Smooth muscle cell (in vitro differentiated cells): Measurements from ENCODE around the gene SLC26A2. TPM values are rescaled to one million over a fixed set of nuclear protein-coding genes. Genes with fewer than 3 reads are reported as not detected.

Source experiments
- DNase-seq: peaks from one replicate; lab custom pipeline; 2025; ENCODE audit not compliant: unreplicated experiment; lab: John Stamatoyannopoulos, UW
- H2AFZ ChIP-seq: fragments of 200-600 bp; sonication (generic); 2 replicates; pipeline ENCODE4 v1.6.0; 2016; ENCODE audit warnings: antibody characterized with exemption, low read depth, mild to moderate bottlenecking
- H3F3A ChIP-seq: fragments of 200-600 bp; sonication (generic); 2 replicates; pipeline ENCODE4 v1.6.0; 2017; ENCODE audit warnings: antibody characterized with exemption, low read depth
- H3K27ac ChIP-seq: fragments of 200-600 bp; sonication (generic); 2 replicates; pipeline ENCODE4 v1.5.1; 2016; ENCODE audit warnings: low read depth, mild to moderate bottlenecking
- H3K27me3 ChIP-seq: fragments of 200-600 bp; sonication (generic); 2 replicates; pipeline ENCODE4 v1.6.1; 2016; ENCODE audit warnings: low read depth, mild to moderate bottlenecking
- H3K36me3 ChIP-seq: fragments of 200-600 bp; sonication (generic); 2 replicates; pipeline ENCODE4 v1.5.1; 2016; ENCODE audit warnings: low read depth
- H3K4me1 ChIP-seq: fragments of 200-600 bp; sonication (generic); 2 replicates; pipeline ENCODE4 v1.5.1; 2016; ENCODE audit warnings: low read depth
- H3K4me2 ChIP-seq: fragments of 200-600 bp; sonication (generic); 2 replicates; pipeline ENCODE4 v1.6.0; 2016; ENCODE audit warnings: mild to moderate bottlenecking
- H3K4me3 ChIP-seq: fragments of 200-600 bp; sonication (generic); 2 replicates; pipeline ENCODE4 v1.5.1; 2016; ENCODE audit warnings: mild to moderate bottlenecking
- H3K79me2 ChIP-seq: fragments of 200-600 bp; sonication (generic); 2 replicates; pipeline ENCODE4 v1.6.0; 2016; ENCODE audit warnings: low read depth, mild to moderate bottlenecking
- H3K9ac ChIP-seq: fragments of 200-600 bp; sonication (generic); 2 replicates; pipeline ENCODE4 v1.6.0; 2016; ENCODE audit warnings: low read depth
- H3K9me3 ChIP-seq: fragments of 200-600 bp; sonication (generic); replicated peaks from 2 replicates; pipeline ENCODE4 v1.5.1; 2016; ENCODE audit warnings: low read depth
- H4K20me1 ChIP-seq: fragments of 200-600 bp; sonication (generic); 2 replicates; pipeline ENCODE4 v1.6.0; 2016; ENCODE audit warnings: low read depth
- WGBS: methylation state at CpG from one replicate; pipeline ENCODE4 v1.1.7; 2016; ENCODE audit warnings: low lambda C conversion rate; 5-methylcytosine and 5-hydroxymethylcytosine counted together
- polyA plus RNA-seq: library from polyadenylated mRNA; unstranded; fragments of >200 nt; fragmentation: Nextera tagmentation; extraction: Ambion mirVana; gene quantifications from 2 replicates; pipeline ENCODE4 v1.2.1, GENCODE V29; 2016
- total RNA-seq: library from RNA; depleted of rRNA; stranded (reverse); fragments of >200 nt; gene quantifications from 2 replicates; pipeline ENCODE4 v1.2.3, GENCODE V29; 2014
- TF ChIP-seq, protein P1 (sequence below): fragments of 200-600 bp; sonication (generic); IDR thresholded peaks from 2 replicates; pipeline ENCODE4 v1.5.1; 2017; ENCODE audit warnings: borderline replicate concordance, mild to moderate bottlenecking, antibody characterized with exemption; ENCODE audit not compliant: insufficient read depth, poor library complexity, severe bottlenecking

The SLC26A2 gene
- total and polyA plus RNA-seq, 2 experiments from 2014 or later, result 5.2 to 16.0 TPM

DNA sequence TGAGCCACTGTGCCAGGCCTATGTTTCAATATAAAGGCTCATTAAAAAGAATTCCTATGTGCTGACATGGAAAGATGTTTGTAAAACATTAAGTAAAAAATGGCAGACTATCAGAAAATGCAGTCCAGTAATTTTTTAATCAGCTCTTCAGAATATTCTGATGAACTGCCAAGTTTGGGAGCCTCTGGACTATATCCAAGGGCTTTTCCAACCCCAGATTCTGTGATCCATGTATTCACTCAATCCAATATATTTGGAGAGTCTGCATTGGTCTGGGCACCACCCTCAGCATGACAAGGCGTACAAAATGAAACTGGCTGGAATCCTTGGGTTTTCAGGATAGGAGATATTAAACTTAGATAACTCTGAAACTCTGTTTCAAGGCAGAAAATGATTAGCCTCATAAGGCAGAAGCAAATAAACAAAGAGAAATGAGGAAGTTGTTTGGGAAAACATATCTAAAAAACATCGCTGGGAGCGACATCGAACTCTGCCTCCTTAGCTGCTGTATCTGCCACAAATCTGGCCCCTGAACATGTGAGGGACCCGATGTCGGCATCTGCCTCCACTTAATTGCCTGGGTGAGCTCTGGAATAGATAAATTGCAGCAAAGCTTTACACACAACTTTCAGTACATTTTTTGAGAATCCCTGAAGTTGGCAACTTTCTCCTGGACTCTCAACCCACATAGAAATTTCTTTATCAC is 30.4 kb upstream of the SLC26A2 start:
- no peaks in the 10 kb centered on the region for H3K36me3 ChIP-seq
- no peak for DNase-seq
- WGBS, result 73% methylated on average over 6 of the region's 6 CpGs
- no peaks in the 10 kb centered on the region for H4K20me1 ChIP-seq
- no peaks in the 10 kb centered on the region for H3K79me2 ChIP-seq
- H3K9ac ChIP-seq, result no peak overlapping the region
- no peak overlapping the region for H3K27ac ChIP-seq
- no peak overlapping the region for H3K4me3 ChIP-seq
- H3K4me2 ChIP-seq, result no peak overlapping the region
- no peaks in the 10 kb centered on the region for H3K27me3 ChIP-seq
- peak overlapping the region; percentile 13 for H2AFZ ChIP-seq
- H3K9me3 ChIP-seq, result no peaks in the 10 kb centered on the region
- H3F3A ChIP-seq, result no peaks in the 10 kb centered on the region
- TF ChIP-seq, protein P1, sequence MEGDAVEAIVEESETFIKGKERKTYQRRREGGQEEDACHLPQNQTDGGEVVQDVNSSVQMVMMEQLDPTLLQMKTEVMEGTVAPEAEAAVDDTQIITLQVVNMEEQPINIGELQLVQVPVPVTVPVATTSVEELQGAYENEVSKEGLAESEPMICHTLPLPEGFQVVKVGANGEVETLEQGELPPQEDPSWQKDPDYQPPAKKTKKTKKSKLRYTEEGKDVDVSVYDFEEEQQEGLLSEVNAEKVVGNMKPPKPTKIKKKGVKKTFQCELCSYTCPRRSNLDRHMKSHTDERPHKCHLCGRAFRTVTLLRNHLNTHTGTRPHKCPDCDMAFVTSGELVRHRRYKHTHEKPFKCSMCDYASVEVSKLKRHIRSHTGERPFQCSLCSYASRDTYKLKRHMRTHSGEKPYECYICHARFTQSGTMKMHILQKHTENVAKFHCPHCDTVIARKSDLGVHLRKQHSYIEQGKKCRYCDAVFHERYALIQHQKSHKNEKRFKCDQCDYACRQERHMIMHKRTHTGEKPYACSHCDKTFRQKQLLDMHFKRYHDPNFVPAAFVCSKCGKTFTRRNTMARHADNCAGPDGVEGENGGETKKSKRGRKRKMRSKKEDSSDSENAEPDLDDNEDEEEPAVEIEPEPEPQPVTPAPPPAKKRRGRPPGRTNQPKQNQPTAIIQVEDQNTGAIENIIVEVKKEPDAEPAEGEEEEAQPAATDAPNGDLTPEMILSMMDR, result no peak
- no peaks in the 10 kb centered on the region for H3K4me1 ChIP-seq

DNA sequence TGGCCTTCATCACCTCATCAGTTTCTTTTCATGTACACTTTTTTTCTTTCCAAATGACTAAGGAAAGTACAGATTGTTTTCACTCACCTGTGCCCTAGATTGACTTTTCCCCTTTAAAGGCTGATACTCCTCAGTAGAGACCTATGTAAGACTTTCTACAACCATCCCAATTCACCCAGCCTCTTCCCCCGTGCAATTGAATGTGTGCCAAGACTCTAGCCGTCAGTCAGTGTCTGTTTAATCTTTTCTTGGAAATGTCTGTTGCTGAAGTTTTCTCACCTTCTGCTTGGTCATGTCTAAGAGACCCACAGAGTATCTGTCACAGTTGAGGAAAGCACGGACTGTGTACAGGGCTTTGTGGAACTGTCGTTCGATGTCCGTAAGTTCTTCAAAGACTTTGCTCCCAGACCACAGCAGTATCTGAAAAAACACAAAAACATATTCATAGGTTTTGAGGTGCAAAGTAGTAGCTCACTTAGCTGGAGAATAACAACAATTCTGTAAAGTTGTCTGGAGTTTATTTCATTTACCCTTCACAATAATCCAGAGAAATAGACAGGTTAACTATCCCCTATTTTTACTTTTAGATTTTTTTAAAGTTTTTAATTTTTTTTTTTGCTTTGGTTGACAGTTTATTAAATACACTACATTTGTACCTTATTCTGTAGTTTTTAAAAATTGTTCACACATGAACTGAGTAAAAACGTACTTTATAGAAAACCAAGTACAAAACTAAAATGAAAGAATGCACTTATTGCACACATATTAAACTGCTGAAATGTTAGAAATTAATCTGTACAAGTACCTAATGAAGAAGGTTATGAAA is 29.6 kb upstream of the SLC26A2 start:
- H3K79me2 ChIP-seq, result no peaks in the 10 kb centered on the region
- no peak overlapping the region for H3K4me3 ChIP-seq
- no peak for DNase-seq
- no peak overlapping the region for H3K9ac ChIP-seq
- no peaks in the 10 kb centered on the region for H4K20me1 ChIP-seq
- H3F3A ChIP-seq, result no peaks in the 10 kb centered on the region
- WGBS, result 75% methylated on average over 7 of the region's 7 CpGs
- H3K36me3 ChIP-seq, result no peaks in the 10 kb centered on the region
- TF ChIP-seq, protein P1, result no peak
- no peaks in the 10 kb centered on the region for H3K4me1 ChIP-seq
- peak overlapping the region; percentile 13 for H2AFZ ChIP-seq
- H3K27me3 ChIP-seq, result no peaks in the 10 kb centered on the region
- no peaks in the 10 kb centered on the region for H3K9me3 ChIP-seq
- H3K4me2 ChIP-seq, result no peak overlapping the region
- H3K27ac ChIP-seq, result no peak overlapping the region

DNA sequence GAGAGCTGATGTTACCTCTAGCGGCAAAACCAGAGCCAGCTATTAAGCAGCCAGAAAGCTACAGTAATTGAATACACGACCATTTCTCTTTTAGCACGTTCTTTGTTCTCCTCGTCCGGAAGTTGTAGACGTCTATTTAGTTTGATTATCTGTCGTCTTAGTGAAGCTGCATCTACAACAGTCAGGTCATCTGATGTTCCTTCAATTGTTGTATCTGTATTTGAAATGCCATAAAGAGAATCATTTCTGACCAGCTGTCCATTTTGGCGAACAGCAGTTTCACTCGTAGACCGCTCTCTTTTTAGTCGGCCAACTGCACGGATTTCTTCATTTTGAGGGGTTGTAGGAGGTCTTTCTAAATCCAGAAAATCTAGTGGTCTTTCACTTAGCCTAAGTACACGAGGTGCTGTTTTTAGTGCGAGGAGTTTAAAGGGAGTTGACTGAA is 28.5 kb upstream of the SLC26A2 start:
- no peak overlapping the region for H3K4me2 ChIP-seq
- 88% methylated on average over 14 of the region's 14 CpGs for WGBS
- no peaks in the 10 kb centered on the region for H3F3A ChIP-seq
- no peaks in the 10 kb centered on the region for H3K79me2 ChIP-seq
- no peaks in the 10 kb centered on the region for H3K27me3 ChIP-seq
- TF ChIP-seq, protein P1, result no peak
- no peak overlapping the region for H3K27ac ChIP-seq
- no peaks in the 10 kb centered on the region for H3K4me1 ChIP-seq
- H3K36me3 ChIP-seq, result no peaks in the 10 kb centered on the region
- H2AFZ ChIP-seq, result no peak overlapping the region
- no peaks in the 10 kb centered on the region for H4K20me1 ChIP-seq
- no peak for DNase-seq
- H3K4me3 ChIP-seq, result no peak overlapping the region
- no peak overlapping the region for H3K9ac ChIP-seq
- H3K9me3 ChIP-seq, result no peaks in the 10 kb centered on the region
